Measurements from ENCODE around the gene VIM.

DNA sequence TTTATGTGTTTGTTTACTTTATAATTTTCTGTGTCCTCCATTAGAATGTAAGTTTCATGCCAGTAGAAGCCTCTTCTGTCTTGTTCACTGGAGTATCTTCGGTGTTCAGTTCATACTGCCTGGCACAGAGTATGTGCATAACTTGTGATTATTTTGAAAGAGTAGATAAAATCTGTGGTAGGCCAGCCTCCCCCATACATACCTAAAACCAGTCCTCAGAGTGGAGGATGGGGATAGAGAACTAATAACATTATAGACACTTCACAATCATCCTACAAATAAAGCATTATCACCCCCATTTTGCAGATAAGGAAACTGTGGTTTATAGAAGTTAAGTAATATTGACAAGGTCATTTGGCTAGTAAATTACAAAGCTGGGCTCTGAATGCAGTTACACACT is 28.0 kb downstream of the VIM start:
- TF ChIP-seq, protein P1, sequence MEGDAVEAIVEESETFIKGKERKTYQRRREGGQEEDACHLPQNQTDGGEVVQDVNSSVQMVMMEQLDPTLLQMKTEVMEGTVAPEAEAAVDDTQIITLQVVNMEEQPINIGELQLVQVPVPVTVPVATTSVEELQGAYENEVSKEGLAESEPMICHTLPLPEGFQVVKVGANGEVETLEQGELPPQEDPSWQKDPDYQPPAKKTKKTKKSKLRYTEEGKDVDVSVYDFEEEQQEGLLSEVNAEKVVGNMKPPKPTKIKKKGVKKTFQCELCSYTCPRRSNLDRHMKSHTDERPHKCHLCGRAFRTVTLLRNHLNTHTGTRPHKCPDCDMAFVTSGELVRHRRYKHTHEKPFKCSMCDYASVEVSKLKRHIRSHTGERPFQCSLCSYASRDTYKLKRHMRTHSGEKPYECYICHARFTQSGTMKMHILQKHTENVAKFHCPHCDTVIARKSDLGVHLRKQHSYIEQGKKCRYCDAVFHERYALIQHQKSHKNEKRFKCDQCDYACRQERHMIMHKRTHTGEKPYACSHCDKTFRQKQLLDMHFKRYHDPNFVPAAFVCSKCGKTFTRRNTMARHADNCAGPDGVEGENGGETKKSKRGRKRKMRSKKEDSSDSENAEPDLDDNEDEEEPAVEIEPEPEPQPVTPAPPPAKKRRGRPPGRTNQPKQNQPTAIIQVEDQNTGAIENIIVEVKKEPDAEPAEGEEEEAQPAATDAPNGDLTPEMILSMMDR (IDR thresholded peaks at IDR 0.05; ENCODE audit: insufficient read depth, low read length): no peak
- TF ChIP-seq GABPA (IDR thresholded peaks at IDR 0.05; ENCODE audit: low read depth): no peak
- TF ChIP-seq, protein P2, sequence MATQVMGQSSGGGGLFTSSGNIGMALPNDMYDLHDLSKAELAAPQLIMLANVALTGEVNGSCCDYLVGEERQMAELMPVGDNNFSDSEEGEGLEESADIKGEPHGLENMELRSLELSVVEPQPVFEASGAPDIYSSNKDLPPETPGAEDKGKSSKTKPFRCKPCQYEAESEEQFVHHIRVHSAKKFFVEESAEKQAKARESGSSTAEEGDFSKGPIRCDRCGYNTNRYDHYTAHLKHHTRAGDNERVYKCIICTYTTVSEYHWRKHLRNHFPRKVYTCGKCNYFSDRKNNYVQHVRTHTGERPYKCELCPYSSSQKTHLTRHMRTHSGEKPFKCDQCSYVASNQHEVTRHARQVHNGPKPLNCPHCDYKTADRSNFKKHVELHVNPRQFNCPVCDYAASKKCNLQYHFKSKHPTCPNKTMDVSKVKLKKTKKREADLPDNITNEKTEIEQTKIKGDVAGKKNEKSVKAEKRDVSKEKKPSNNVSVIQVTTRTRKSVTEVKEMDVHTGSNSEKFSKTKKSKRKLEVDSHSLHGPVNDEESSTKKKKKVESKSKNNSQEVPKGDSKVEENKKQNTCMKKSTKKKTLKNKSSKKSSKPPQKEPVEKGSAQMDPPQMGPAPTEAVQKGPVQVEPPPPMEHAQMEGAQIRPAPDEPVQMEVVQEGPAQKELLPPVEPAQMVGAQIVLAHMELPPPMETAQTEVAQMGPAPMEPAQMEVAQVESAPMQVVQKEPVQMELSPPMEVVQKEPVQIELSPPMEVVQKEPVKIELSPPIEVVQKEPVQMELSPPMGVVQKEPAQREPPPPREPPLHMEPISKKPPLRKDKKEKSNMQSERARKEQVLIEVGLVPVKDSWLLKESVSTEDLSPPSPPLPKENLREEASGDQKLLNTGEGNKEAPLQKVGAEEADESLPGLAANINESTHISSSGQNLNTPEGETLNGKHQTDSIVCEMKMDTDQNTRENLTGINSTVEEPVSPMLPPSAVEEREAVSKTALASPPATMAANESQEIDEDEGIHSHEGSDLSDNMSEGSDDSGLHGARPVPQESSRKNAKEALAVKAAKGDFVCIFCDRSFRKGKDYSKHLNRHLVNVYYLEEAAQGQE (IDR thresholded peaks at IDR 0.05; ENCODE audit: insufficient replicate concordance, low read depth): no peak
